Gastroesophageal sphincter (tissue), 3 donors: Measurements from ENCODE around the gene CTNS.

Experiments
- EP300 ChIP-seq: sonication (generic); formaldehyde crosslinking; IDR thresholded peaks from one replicate; pipeline ENCODE4 v1.6.1; 2017; ENCODE audit warnings: antibody characterized with exemption, mild to moderate bottlenecking
- TF ChIP-seq, protein P1 (sequence below), 4 experiments: fragments of 200-600 bp in 2 of 4; fragments of 450-650 bp in 2 of 4; sonication (generic) in 1 of 4; IDR thresholded peaks; one replicate each; pipeline ENCODE4 v1.5.1; 2017 to 2019; ENCODE audit warnings: antibody characterized with exemption in 4 of 4, mild to moderate bottlenecking in 2 of 4, moderate library complexity in 2 of 4

GRCh38 chr17:3643889-3644349, 7.4 kb downstream of the CTNS start:
- TF ChIP-seq, protein P1, sequence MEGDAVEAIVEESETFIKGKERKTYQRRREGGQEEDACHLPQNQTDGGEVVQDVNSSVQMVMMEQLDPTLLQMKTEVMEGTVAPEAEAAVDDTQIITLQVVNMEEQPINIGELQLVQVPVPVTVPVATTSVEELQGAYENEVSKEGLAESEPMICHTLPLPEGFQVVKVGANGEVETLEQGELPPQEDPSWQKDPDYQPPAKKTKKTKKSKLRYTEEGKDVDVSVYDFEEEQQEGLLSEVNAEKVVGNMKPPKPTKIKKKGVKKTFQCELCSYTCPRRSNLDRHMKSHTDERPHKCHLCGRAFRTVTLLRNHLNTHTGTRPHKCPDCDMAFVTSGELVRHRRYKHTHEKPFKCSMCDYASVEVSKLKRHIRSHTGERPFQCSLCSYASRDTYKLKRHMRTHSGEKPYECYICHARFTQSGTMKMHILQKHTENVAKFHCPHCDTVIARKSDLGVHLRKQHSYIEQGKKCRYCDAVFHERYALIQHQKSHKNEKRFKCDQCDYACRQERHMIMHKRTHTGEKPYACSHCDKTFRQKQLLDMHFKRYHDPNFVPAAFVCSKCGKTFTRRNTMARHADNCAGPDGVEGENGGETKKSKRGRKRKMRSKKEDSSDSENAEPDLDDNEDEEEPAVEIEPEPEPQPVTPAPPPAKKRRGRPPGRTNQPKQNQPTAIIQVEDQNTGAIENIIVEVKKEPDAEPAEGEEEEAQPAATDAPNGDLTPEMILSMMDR (IDR thresholded peaks at IDR 0.05), result no peak
- no peak for TF ChIP-seq EP300
